Sigmoid colon (tissue), 7 donors: ENCODE measurements around the gene MEGF11. TPM values are rescaled to one million over a fixed set of nuclear protein-coding genes. Genes with fewer than 3 reads are reported as not detected.

Source experiments
- DNase-seq: peaks from one replicate; pipeline ENCODE4 v3.0.0-alpha.2; 2019
- H3K27ac ChIP-seq, 4 donors: fragments of 200-600 bp; sonication (generic); one replicate each; pipeline ENCODE4 v1.5.1; 2016 to 2019; ENCODE audit warnings: mild to moderate bottlenecking in 1 of 4
- H3K27me3 ChIP-seq, 3 donors: fragments of 200-600 bp; sonication (generic); one replicate each; pipeline ENCODE4 v1.5.1; 2019; ENCODE audit warnings: mild to moderate bottlenecking in 1 of 3
- H3K36me3 ChIP-seq, 4 donors: fragments of 200-600 bp; sonication (generic); one replicate each; pipeline ENCODE4 v1.5.1; 2016 to 2019
- H3K4me1 ChIP-seq, 4 donors: fragments of 200-600 bp; sonication (generic); one replicate each; pipeline ENCODE4 v1.5.1; 2017 to 2019
- H3K4me3 ChIP-seq, 4 donors: fragments of 200-600 bp; sonication (generic); one replicate each; pipeline ENCODE4 v1.5.1; 2017 to 2019; ENCODE audit warnings: mild to moderate bottlenecking in 2 of 4, moderate library complexity in 1 of 4
- H3K9me3 ChIP-seq, 4 donors: fragments of 200-600 bp in 3 of 4; sonication (generic) in 3 of 4; one replicate each; pipeline versions ENCODE4 v1.5.1 to v1.6.1; 2013 to 2019
- CTCF ChIP-seq, 4 experiments: fragments of 450-650 bp in 3 of 4; fragments of 200-600 bp in 1 of 4; IDR thresholded peaks; one replicate each; pipeline ENCODE4 v1.5.1; 2016 to 2019; ENCODE audit warnings: antibody characterized with exemption in 4 of 4, mild to moderate bottlenecking in 3 of 4, moderate library complexity in 2 of 4
- EP300 ChIP-seq, 4 donors: sonication (generic); formaldehyde crosslinking; IDR thresholded peaks; one replicate each; pipeline ENCODE4 v1.6.1; 2017; ENCODE audit warnings: antibody characterized with exemption in 4 of 4
- POLR2A ChIP-seq, 2 donors: fragments of 450-650 bp; IDR thresholded peaks; one replicate each; pipeline ENCODE4 v1.6.1; 2016; ENCODE audit warnings: antibody characterized with exemption in 2 of 2, mild to moderate bottlenecking in 2 of 2, moderate library complexity in 2 of 2
- POLR2AphosphoS5 ChIP-seq, 4 donors: sonication (generic); formaldehyde crosslinking; IDR thresholded peaks; one replicate each; pipeline ENCODE4 v1.6.1; 2017; ENCODE audit warnings: antibody characterized with exemption in 4 of 4
- WGBS, 2 donors: extraction: QIAGEN DNeasy Blood & Tissue Kit; methylation state at CpG; one replicate each; pipeline ENCODE4 v1.1.7; 2013; 5-methylcytosine and 5-hydroxymethylcytosine counted together
- intact Hi-C: fragments of 100-400 bp; cut with DNase I; formaldehyde crosslinking; loops from one replicate; pipeline ENCODE4 v1.15.1; 2023
- polyA plus RNA-seq, 3 donors: library from polyadenylated mRNA; stranded (reverse); fragments of 200-250 nt; gene quantifications; one replicate each; pipeline ENCODE4 v1.2.3, GENCODE V29; 2013
- total RNA-seq, 4 donors: library from RNA; depleted of rRNA; stranded (reverse); fragments of >200 nt; gene quantifications; one replicate each; pipeline ENCODE4 v1.1.0, GENCODE V29; 2016
- donor health status: healthy with polysubstance abuse.
- donor health status: Bipolar disorder and iron deficiency.
- donor health status: healthy.

MEGF11 gene
- total and polyA plus RNA-seq, 7 donors: 0.04 TPM; not detected in 6

GRCh38 chr15:66233487-66234415 lies 19.8 kb downstream of the MEGF11 start:
- TF ChIP-seq POLR2AphosphoS5 (IDR thresholded peaks at IDR 0.05) (no peak), CTCF (IDR thresholded peaks at IDR 0.05) (no peak), POLR2A (IDR thresholded peaks at IDR 0.05) (no peak), EP300 (IDR thresholded peaks at IDR 0.05) (no peak)
- intact Hi-C loops: no loop called here
- DNase-seq: no peak

GRCh38 chr15:66232267-66232625 lies 21.3 kb downstream of the MEGF11 start:
- Histone ChIP-seq H3K27ac (no peak overlapping the region), H3K4me1 (no peaks in the 10 kb centered on the region), H3K4me3 (no peak overlapping the region), H3K27me3 (peaks cover 0 to 35% (median 0%) of the 10 kb centered on the region in 3 donors), H3K9me3 (no peaks in the 10 kb centered on the region), H3K36me3 (no peaks in the 10 kb centered on the region)
- 83 to 90% methylated on average over 3 of the region's 3 CpGs for WGBS, 2 donors
- no peak for DNase-seq
- intact Hi-C loops: no loop called here
- no peak for TF ChIP-seq CTCF (IDR thresholded peaks at IDR 0.05)
- no peak for TF ChIP-seq POLR2AphosphoS5 (IDR thresholded peaks at IDR 0.05)
- TF ChIP-seq POLR2A (IDR thresholded peaks at IDR 0.05): no peak

More at GRCh38 chr15:66233487-66234415, 19.8 kb downstream of the MEGF11 start:
- 80 to 88% methylated on average over 14 of the region's 14 CpGs for WGBS, 2 donors
- Histone ChIP-seq H3K36me3 (no peaks in the 10 kb centered on the region), H3K4me1 (no peaks in the 10 kb centered on the region), H3K27ac (no peak overlapping the region), H3K9me3 (no peaks in the 10 kb centered on the region), H3K4me3 (no peak overlapping the region), H3K27me3 (peaks cover 0 to 29% (median 0%) of the 10 kb centered on the region in 3 donors)

- Histone ChIP-seq H3K36me3 (no peaks in the 10 kb centered on the region), H3K27me3 (peaks cover 0 to 30% (median 0%) of the 10 kb centered on the region in 3 donors), H3K4me3 (no peak overlapping the region), H3K9me3 (no peaks in the 10 kb centered on the region), H3K4me1 (no peaks in the 10 kb centered on the region), H3K27ac (no peak overlapping the region)
- 75 to 85% methylated on average over 8 of the region's 8 CpGs for WGBS, 2 donors
- TF ChIP-seq EP300 (IDR thresholded peaks at IDR 0.05) (no peak), POLR2AphosphoS5 (IDR thresholded peaks at IDR 0.05) (no peak), CTCF (IDR thresholded peaks at IDR 0.05) (no peak), POLR2A (IDR thresholded peaks at IDR 0.05) (no peak)
- intact Hi-C loops: no loop called here
- no peak for DNase-seq
These were observed 21.9 kb downstream of the MEGF11 start for GRCh38 chr15:66231394-66232266.

DNA sequence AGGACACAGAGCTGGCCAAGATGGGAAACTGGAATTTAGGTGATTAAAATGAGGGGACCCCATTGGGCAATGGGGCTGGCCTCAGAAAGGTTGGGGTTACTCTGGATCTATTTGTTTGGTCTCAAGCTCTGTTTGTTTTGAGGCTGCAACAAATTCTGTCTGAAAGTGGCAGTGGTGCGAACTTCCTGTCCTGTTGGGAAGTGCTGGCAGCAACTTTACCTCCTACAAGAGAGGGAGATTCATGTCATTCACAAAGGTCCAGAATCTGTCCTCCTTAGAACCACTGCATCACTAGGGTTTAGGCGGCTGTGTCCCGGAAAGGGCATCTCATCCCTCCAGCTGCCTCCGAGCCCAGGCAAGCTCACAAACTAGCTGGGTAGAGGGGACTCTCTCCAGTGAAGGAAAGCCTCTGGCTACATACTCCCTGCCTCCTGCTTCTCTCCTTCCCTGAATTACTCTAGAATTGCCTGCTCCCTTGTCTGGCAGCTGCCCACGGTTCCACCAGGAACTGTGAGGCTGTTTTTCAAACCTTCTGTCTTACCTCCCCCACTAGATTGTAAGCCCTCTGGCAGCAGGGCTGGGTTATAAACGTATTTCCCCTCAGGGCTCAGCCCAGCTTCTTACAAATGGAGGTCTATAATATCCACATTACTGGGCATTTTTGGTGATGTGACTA lies 23.6 kb downstream of the MEGF11 start:
- 61 to 67% methylated on average over 6 of the region's 6 CpGs for WGBS, 2 donors
- intact Hi-C loops: no loop called here
- no peaks in the 10 kb centered on the region for H3K36me3 ChIP-seq
- H3K4me1 ChIP-seq: no peaks in the 10 kb centered on the region
- no peaks in the 10 kb centered on the region for H3K9me3 ChIP-seq
- no peak overlapping the region for H3K4me3 ChIP-seq
- TF ChIP-seq POLR2A (IDR thresholded peaks at IDR 0.05) (no peak), POLR2AphosphoS5 (IDR thresholded peaks at IDR 0.05) (no peak), EP300 (IDR thresholded peaks at IDR 0.05) (no peak), CTCF (IDR thresholded peaks at IDR 0.05) (no peak)
- no peak for DNase-seq
- peaks cover 0 to 16% (median 0%) of the 10 kb centered on the region in 3 donors for H3K27me3 ChIP-seq
- H3K27ac ChIP-seq: no peak overlapping the region
